SW 1271 (cell line): ENCODE measurements around the gene FOXC2.
"Not testable (repeated sequence)": the region's sequence is repeated elsewhere in the genome, so short reads cannot be mapped to it uniquely, and the experiment has no call there.

Experiments
- DNase-seq, 2 experiments: peaks; one replicate each; lab custom pipeline; 2025; lab: John Stamatoyannopoulos, UW

The FOXC2 gene

DNA sequence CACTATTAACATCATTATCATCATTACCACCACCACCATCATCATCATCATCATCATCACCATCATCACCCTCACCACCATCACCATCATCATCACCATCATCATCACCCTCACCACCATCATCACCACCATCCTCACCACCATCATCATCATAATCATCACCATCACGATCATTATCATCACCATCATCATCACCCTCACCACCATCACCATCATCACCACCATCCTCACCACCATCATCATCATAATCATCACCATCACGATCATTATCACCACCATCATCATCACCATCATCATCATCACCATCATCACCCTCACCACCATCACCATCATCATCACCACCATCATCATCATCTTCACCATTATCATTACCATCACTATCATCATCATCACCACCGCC lies 21.3 kb downstream of the FOXC2 start:
- not testable (repeated sequence) for DNase-seq

DNA sequence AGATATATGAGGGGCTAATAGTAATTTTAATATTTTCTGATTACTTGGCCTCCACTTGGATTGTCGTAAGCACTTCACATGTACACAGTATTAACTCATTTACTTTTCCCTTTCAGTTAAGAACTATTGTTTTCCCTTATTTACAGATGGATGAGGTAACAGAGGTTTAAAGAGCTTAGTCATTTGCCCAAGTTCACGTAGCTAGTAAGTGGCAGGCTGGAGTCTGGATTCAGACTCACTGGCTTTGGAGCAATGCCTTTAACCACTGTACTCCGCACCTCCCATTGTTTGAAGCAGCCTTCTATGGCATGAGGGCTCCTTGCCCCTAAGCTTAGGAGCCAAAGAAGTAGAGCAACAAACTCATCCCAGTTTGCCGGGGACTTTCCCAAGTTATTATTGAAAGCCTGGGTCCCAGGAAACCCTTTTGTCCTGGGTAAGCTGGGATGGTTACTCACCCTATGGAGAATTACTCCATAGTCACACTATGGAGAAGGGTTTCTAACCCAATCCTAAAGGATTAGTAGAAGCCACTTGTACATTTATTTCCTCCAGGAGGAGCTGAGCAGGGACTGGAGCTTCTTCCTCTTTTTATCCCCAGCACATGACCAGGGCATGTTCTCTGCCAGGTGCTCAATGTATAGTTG lies 24.0 kb downstream of the FOXC2 start:
- DNase-seq = no peak

DNA sequence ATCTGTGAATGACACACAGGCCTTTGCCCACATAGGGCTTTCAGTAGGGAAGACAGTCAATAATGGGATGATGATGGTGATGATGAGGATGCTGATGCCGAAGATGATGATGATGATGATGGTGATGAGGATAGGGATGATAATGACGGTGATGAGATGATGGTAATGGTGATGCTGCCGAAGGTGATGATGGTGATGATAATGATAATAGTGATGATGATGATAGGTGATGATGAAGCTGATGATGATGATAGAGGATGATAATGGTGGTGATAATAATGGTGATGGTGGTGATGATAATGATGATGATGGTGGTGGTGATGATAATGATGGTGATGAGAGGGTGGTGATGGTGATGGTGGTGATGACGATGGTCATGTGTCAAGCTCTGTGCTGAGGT lies 24.6 kb downstream of the FOXC2 start:
- no peak for DNase-seq

DNA sequence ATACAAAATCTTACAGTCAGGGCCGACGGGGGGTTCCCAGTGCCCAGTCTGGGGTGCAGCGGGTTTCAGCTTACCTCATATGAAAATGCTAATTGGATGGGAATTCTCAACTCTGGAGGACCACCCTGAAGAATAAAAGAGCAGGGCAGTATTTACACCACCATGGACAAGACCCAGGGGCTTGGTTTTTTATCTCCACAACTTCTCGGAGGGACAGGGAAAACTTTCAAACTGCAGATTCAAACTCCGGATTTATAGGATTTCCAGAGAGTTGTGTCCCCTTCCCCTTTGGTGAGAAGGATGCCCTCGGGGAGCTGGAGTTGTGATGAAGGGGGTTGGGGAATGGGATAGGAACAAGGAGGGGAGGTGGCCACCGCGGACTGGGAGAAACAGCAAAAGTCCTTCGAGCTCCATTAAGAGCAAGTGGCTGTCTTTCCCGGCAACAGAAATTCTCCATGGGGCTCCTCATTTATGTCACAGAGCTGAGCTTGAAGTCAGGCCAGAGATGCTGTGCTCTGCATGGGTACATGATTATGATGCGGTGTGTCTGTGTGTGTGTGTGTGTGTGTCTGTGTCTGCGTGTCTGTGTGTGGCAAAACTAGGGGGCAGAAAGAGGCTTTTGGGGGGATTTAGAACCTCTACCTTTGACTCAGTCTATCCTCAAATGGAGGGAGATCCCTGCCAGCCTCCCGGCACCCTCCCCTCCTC lies 27.4 kb downstream of the FOXC2 start:
- no peak for DNase-seq

DNA sequence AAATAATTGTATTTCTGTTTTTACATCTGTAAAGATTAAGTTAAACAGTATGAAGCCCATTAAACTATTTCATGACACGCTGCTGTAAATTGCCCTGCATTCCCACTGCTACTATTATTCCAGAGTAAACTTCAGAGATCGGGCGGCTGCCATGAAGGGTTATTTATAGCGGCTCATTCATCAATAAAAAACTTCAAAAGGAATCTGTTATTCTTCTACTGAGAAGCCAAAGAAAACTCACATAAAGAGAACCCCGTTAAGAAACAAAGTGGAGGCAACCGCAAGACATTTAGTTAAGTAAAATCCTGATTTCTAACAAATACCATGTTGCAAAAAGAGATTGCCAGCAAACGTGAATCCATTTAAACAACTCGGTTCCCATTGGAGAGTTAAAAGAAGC lies 28.1 kb downstream of the FOXC2 start:
- no peak for DNase-seq

DNA sequence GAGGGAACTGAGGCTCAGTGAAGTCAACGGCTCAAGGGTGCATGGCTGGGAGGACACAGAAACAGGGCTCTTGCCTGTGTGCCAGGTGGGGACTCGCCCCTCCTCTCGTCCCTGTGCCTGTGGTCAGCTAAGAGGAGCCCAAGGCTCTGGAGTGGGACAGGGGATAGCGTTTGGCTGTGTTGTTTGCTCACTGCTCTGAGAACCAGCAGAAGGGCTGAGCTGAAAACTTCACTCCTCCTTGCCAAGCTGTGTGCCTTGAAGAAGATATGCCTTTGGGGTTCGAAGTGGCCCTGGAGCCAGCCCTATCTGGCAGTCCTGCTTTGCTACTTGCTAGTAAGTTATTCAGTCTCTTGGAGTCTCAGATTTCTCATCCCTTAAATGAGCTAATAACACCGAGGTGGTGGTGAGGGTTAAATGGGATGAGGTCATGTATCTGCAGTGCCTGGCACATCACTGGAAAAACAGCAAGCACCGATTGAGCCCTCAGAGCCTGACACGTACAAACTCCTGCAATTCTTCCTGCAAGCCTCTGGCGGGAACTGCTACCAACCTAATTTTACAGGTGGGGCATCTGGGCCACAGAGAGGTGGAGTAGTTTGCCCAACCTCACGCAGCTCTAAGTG lies 29.5 kb downstream of the FOXC2 start:
- no peak for DNase-seq

DNA sequence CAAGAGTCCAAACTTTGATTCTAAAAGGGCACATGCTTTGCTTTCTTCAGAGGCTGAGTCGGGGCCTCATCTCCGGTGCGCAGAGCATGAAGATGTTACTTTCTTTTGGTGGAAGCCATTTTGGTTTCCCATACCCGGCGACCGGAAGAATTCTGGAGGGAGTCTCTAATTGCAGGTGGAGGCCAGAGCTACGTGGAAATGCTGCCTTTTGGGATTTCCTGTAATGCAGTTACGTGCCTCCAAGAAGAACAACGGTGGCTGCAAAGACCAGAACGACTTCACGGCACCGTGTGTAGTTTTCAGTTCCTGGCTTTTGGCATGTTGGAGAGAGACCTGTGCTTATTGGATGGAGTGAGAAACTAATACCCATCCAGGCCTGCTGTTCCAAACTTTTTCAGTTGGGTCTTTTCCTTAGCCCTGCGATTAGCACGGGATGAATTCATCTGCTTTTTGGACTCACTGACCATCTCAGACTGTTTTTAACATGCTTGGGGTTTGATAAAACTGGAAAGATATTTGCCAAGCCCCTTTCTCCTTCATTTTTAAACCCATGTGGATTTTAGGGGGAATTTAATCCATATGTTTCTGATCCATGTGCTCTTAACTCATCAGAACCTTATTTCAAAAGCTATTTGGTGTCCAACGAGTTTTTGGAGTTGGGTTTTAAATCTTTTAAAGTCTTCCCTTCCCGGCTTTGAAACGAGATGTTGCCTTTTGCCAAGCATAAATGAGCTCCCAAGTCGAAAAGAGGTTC lies 30.7 kb downstream of the FOXC2 start:
- DNase-seq = no peak

DNA sequence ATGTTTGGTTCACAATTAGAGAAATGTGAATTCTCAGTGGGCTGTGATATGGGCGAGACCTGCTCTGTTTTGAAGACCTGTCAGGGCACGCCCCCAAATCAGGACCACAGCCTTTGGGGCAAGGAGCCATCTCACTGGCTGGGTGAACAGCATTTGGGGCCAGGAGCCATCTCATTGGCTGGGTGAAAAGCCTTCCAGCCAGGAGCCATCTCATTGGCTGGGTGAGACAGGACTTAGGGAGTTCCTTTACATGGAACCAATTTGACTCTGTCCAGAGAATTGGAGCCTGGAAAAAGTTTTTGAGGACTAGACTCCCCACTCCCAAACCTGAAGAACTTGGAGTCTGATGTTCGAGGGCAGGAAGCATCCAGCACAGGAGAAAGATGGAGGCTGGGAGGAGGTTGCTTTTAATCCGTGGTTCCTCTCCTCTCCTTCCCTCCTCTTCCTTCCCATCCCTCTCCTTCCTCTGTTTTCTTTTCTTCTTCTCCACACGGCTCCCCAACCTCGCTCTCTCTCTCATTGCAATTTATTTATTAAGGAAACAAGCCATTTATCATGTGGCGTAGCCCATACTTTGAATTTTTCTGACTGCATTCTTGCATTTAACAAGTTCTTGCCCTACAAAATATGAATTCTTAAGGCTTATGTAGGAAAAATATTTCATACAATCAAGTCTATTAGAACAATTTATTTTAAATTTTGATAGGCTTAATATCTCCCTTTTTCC lies 31.4 kb downstream of the FOXC2 start:
- DNase-seq = no peak

DNA sequence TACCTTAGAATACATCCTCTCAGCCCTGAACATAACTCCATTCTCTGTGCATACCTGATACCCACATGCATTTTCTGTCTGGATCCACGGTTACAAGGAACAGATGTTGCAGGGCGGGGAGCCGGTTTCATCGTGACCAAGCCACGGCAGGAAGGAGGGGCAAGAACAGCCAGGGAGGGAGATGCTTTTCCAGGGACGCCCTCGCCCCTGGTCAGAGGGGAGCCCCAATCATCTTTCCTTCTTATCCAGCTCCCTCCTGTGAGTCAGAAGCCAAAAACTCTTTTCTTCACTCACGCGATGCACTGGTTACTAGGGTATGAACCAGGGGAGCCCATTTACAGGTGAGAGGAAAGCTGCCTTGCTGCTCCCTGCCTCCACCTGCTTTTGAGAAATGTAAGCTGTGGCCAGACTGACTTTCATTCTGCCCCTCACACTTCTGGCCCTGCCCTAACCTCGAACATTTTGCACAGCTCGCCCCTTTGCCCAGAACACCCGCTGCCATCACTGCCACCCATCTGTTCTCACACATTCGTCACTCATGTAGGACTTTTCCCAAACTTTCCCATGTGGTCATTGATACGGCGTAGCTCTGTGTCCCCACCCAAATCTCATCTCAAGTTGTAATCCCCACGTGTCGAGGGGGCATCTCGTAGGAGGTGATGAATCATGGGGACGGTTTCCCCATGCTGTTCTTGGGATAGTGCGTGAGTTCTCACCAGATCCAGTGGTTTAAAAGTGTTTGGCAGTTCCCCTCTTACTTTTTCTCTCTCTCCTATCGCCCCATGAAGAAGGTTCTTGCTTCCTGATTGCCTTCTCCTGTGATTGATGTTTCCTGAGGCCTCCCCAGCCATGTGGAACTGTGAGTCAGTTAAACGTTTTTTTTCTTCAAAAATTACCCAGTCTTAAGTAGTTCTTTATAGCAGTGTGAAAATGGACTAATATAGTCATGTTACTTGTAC lies 32.3 kb downstream of the FOXC2 start:
- no peak for DNase-seq

DNA sequence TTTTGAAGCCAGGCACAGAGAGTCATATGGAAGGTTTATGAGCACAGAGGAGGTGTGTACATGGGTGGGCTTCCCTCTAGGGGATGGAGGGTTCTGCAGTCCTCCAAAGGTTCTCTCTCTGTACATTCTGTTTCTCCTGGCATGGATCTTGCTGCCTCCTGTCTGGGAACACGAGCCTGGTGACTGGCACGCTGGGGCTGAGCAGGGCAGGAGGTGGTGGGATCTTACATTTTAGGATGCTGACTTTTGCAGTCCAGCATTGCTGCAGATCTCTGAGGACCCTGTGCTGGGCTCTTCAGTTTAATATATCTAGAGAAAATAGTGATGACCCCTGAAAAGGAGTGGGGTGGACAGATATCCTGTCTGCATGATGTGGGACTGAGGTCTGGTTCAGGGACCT lies 34.7 kb downstream of the FOXC2 start:
- DNase-seq = no peak

DNA sequence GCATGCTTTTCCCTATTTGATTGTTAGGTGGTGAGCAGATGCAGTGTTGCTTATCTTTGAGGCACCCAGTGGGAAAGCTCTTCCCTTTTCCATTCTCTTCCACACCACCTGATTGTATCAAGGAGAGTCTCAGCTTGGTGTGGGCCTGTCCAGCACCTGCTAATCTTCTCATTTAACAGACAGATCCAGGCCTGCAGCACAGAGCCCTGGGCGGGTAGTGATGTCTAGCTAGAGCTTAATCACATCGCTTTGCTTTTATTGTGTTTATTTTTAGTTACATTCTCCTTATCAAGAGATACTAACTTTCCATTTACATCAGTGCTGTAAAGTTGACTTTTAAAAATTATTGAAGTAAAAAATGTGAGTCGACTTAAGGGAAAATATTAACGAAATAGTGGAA lies 35.9 kb downstream of the FOXC2 start:
- DNase-seq = no peak

DNA sequence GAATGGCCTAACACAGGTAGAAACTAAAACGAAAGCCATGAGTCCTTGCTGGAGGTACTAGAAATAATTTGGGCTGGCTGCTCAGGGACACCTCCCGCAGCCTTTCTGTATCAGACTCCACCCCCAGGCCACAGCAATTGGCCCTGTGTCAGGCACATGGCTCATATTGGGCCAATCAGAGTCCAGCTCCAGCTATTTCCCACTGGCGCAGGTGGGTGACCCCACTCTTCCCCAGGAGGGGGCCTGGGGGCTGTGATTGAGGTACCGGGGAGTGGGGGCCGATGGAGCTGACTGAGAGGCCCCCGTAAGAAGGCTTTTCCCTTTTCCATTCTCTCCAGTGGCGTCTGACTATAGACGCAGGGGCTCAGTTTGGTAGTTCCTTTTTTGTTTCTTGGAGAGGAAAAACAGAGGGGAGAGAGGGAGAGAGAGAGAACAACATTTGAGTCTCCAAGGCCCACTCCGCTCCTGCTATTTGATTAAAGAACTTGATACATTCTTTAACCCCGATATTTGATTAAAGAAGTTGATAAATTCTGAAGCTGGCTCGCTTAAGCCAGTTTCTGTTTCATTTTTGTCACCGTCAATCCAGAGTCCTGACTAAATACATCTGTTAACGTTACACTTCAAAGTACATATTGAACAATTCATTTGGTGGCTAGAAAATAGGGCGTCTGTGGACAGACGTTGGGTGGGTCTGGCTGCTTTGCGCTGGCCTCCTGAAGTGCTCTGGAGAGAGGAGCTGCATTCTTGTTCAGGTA lies 38.0 kb downstream of the FOXC2 start:
- DNase-seq = no peak

DNA sequence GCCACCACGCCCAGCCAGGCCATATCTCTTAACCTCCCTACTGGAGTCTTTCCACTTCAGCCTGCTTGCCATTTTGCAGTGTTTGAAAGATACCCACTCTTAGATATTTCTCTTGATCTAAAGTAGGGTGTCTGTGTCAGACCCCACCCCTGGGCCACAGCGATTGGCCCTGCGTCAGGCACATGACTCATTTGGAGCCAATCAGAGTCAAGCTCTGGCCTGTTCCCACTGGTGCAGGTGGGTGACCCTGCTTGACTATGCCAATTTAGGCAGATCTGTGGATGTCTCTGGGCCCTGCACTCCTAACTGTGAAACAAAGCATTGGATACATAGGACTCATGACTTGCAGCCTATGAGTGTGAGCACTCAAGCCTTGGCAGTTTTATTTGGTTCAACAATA lies 39.3 kb downstream of the FOXC2 start:
- no peak for DNase-seq

DNA sequence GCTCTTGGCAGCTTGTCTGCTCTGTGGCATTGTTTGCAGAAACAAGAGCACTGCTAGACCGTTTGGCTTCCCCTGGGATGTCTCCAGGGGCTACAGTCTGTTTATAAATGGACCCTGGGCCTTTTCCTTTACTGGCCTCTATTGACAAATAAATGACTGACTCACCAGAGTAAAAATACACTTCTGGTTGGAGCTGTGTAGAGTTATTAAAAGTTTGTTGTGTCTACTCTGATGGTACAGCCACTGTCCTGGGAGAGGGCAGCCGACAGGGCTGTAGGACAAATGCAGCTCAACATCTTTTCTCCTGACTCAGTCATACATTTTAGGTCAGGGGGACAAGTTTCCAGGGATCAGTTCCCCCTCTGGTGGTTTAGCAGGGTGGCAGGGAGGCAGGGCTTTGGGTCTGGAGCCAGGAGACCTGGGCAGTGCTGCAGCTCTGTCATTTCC lies 41.7 kb downstream of the FOXC2 start:
- no peak for DNase-seq

DNA sequence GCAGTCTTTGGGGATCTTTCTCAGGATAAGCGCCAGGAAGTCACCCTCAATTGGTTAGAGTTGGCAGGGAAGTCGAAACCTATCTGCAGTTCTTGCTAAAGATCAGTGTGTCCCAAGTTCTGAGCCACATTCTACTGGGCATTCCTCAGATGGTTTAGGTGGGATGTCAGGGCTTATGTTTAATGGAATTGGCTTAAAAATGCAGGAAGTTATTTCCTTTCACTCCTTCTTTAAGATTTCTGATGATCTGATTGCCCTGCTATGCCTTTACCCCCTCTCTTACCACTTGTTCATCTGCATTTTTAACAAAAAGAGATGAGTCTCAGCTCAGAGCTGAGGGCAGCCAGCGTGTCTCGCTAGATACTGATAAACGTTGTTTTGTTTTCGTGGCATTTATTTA lies 42.5 kb downstream of the FOXC2 start:
- peak; percentile 19 to 76 for DNase-seq

DNA sequence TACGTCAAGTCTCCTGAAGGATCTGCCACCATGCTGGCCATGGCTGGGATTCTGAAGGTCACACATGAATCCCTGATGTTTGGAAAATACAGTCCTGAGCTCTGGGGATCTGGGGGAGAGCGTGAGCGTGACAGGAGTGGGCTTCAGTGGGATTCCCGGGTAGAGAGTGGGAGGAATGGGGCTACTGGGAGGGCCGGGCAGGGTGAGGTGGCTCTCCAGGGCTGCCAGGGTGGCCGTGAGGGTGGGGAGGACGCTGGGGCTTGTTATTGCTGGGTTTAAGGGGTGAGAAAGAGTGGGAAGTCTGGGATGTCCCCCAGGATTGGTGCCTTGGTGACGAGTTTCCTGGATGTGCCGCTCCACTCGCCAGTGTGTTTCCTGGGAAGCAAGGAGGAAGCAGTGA lies 43.0 kb downstream of the FOXC2 start:
- DNase-seq = no peak

DNA sequence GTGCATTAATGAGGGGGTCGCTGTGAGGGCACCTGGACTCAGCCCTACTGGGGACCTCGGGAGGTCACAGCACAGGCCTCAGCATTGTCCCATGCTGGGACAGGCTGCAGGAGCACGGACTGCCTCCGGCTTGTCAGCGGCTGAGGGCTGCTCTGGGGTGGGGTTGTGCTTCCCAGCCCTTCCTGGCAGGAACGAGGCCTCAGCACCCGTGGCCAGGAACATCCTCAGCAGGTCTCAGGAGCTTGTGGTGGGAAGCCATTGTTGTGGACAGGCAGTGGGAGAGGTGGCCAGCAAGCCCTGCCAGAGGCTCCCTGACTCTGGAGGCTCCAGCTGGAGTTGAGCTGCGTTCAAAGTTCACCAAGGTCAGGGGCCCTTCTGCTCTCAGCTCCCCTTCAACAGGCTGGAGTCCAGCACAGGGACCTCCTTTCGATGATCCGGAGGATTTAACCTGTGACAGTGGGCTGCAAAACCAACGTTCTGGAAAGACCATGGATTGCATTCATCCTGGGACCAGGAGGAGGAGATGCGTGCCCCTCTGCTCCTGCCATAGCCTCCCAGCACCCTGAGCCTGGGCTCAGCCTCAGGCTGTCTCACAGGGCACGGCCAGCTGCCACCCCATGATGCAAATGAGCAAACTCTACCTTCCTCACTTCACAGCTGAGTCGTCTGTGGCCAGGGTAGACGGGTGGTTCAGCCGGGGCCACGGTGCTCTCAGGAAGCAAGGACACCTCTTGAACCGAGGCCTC lies 44.3 kb downstream of the FOXC2 start:
- no peak for DNase-seq

DNA sequence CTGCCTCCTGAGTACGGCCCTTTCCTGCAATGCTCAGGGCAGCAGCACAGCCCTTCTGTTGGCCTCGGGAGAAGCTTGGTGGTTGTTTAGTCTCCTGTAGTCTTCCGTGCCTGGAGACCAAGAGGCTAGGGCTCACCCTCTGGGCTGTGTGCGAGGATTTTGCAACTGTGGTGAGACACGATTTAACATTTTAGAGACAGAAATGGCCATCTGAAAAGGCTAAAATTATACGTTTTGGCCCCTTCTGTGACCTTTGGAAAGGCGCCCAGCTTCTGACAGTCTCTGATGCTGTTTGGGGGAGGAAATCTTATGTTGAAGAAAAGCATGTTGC lies 44.9 kb downstream of the FOXC2 start:
- DNase-seq = no peak

DNA sequence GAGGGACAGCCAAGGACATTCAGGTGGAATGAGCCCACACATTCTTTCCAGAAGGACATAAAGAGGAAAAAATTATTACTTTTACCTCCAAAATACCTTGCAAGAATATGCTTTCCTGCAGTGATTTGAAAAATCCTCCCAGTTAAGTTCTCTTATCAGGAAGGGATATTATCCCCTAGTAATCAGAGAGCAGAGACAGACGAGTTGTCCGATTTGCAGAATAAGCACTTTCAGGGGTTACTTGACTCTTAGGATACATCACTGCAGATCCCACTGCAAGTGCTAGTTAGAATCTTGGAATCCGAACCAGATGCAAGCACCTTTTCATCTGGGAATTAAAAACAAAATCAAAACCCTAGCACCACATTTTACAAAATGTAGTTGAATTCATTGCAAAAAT lies 45.3 kb downstream of the FOXC2 start:
- no peak for DNase-seq

DNA sequence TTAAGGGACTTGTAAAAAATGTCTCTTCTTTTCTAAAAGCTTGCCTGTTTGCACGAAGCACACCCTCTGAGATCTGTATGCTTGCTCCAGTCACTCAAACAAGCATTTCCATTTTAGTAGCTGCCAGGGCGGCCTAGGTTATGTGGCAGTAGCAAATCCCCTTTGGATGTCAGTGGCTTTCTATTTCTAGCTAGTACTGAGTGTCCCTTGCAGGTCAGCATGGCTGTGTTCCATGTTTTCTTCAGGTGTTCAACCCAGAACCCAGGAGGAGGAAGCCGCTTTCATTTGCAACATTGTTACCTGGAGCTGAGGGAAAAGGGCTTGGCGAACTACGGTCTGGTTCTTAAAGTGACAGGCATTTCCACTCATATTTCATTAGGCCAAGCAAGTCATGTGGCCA lies 48.1 kb downstream of the FOXC2 start:
- DNase-seq = no peak
